Activated CD4-positive, alpha-beta T cell treated with anti-CD3 and anti-CD28 coated beads for 4 hours (primary cell): Measurements from ENCODE around the gene XKR7.
A peak's percentile ranks its signal among the peaks of the same experiment; 100 is the strongest.

ENCODE experiments used
- DNase-seq, 2 donors: peaks; one replicate each; pipeline ENCODE4 v3.0.0-alpha.2; 2020

XKR7 gene

GRCh38 chr20:31984981-31985471 lies 17.1 kb downstream of the XKR7 start:
- no peak for DNase-seq

GRCh38 chr20:31987744-31988143 lies 19.8 kb downstream of the XKR7 start:
- DNase-seq: no peak

- no peak for DNase-seq
These were observed 20.6 kb downstream of the XKR7 start for GRCh38 chr20:31988430-31989015.

- no peak for DNase-seq
These were observed 21.2 kb downstream of the XKR7 start for GRCh38 chr20:31989030-31989645.

GRCh38 chr20:31990641-31991338 lies 22.8 kb downstream of the XKR7 start:
- DNase-seq: no peak

- no peak for DNase-seq
These were observed 23.4 kb downstream of the XKR7 start for GRCh38 chr20:31991339-31991705.

GRCh38 chr20:31992086-31992485 lies 24.1 kb downstream of the XKR7 start:
- DNase-seq: no peak

- no peak for DNase-seq
These were observed 29.0 kb downstream of the XKR7 start for GRCh38 chr20:31996996-31997395.

GRCh38 chr20:31998246-31998645 lies 30.3 kb downstream of the XKR7 start:
- DNase-seq: no peak

GRCh38 chr20:32003325-32003724 lies 35.4 kb downstream of the XKR7 start:
- no peak for DNase-seq

- no peak for DNase-seq
These were observed 37.0 kb downstream of the XKR7 start for GRCh38 chr20:32004963-32005362.

- DNase-seq: no peak
These were observed 38.1 kb downstream of the XKR7 start for GRCh38 chr20:32006053-32006452.

- no peak for DNase-seq
These were observed 39.2 kb downstream of the XKR7 start for GRCh38 chr20:32006841-32007786.

GRCh38 chr20:32007787-32008616 lies 40.1 kb downstream of the XKR7 start:
- DNase-seq: no peak

- no peak for DNase-seq
These were observed 41.6 kb downstream of the XKR7 start for GRCh38 chr20:32009564-32009963.

- no peak for DNase-seq
These were observed 42.1 kb downstream of the XKR7 start, which contains the start of gene CCM2L for GRCh38 chr20:32010101-32010500. Gene CCM2L, plus strand, starts transcription at chr20:32010438. Its CDS starts 17 bp downstream, at chr20:32010455.

GRCh38 chr20:32010666-32011065 lies 42.7 kb downstream of the XKR7 start:
- no peak for DNase-seq

- DNase-seq: no peak
These were observed 44.3 kb downstream of the XKR7 start for GRCh38 chr20:32012159-32012688.

GRCh38 chr20:32013326-32013725 lies 45.4 kb downstream of the XKR7 start:
- no peak for DNase-seq

- peak; percentile 46 to 51 for DNase-seq
These were observed 49.8 kb downstream of the XKR7 start for GRCh38 chr20:32017711-32018251.
